Measurements from ENCODE around the gene MACROD2.

- TF ChIP-seq CTCF (IDR thresholded peaks at IDR 0.05; ENCODE audit: low read depth, low read length, missing input control), result no peak
- no peak for TF ChIP-seq SP1 (IDR thresholded peaks at IDR 0.05)
- no peak for TF ChIP-seq YY1 (IDR thresholded peaks at IDR 0.05)
- TF ChIP-seq MAX (IDR thresholded peaks at IDR 0.05), result no peak
- TF ChIP-seq REST (IDR thresholded peaks at IDR 0.05), result no peak
- TF ChIP-seq ATF3 (IDR thresholded peaks at IDR 0.05), result no peak
- no peak for TF ChIP-seq GABPA (IDR thresholded peaks at IDR 0.05 in 1 of 2, conservative IDR thresholded peaks at IDR 0.05 in 1 of 2)
- TF ChIP-seq TAF1 (conservative IDR thresholded peaks at IDR 0.05), result no peak
Observed at GRCh38 chr20:15823718-15824117, 1828.4 kb downstream of the MACROD2 start.

Data from liver (tissue), 3 donors.